ENCODE results near the gene CA9.

Gene CA9

GRCh38 chr9:35696520-35697215 is 22.9 kb downstream of the CA9 start:
- DNase-seq = peak; percentile 19

GRCh38 chr9:35697486-35697885 is 23.8 kb downstream of the CA9 start:
- DNase-seq = no peak

GRCh38 chr9:35698231-35698630 is 24.5 kb downstream of the CA9 start:
- DNase-seq = no peak

- DNase-seq = no peak
Observed at GRCh38 chr9:35700031-35700430, 26.3 kb downstream of the CA9 start.

- no peak for DNase-seq
Observed at GRCh38 chr9:35700942-35701341, 27.2 kb downstream of the CA9 start.

GRCh38 chr9:35702696-35703095 is 29.0 kb downstream of the CA9 start:
- DNase-seq = no peak

GRCh38 chr9:35703906-35704672 is 30.4 kb downstream of the CA9 start:
- DNase-seq = no peak

GRCh38 chr9:35705372-35705771 is 31.6 kb downstream of the CA9 start:
- no peak for DNase-seq

- no peak for DNase-seq
Observed at GRCh38 chr9:35705836-35706430, 32.2 kb downstream of the CA9 start.

GRCh38 chr9:35706951-35707350 is 33.2 kb downstream of the CA9 start:
- DNase-seq = no peak

- no peak for DNase-seq
Observed at GRCh38 chr9:35708146-35708545, 34.4 kb downstream of the CA9 start.

- no peak for DNase-seq
Observed at GRCh38 chr9:35710818-35711500, 37.2 kb downstream of the CA9 start.

- DNase-seq = no peak
Observed at GRCh38 chr9:35711501-35712428, 38.0 kb downstream of the CA9 start.

GRCh38 chr9:35712762-35713400 is 39.2 kb downstream of the CA9 start:
- DNase-seq = no peak

- DNase-seq = no peak
Observed at GRCh38 chr9:35713578-35713977, 39.9 kb downstream of the CA9 start.

GRCh38 chr9:35714123-35714522 is 40.4 kb downstream of the CA9 start:
- DNase-seq = no peak

GRCh38 chr9:35714579-35715252 is 41.0 kb downstream of the CA9 start:
- DNase-seq = no peak

- no peak for DNase-seq
Observed at GRCh38 chr9:35716230-35716629, 42.5 kb downstream of the CA9 start.

- no peak for DNase-seq
Observed at GRCh38 chr9:35717132-35717870, 43.6 kb downstream of the CA9 start.

- no peak for DNase-seq
Observed at GRCh38 chr9:35718721-35719511, 45.2 kb downstream of the CA9 start.
